GM10248 (cell line): Measurements from ENCODE around the gene SUN5.
"Not testable (repeated sequence)": the region's sequence is repeated elsewhere in the genome, so short reads cannot be mapped to it uniquely, and the experiment has no call there.

ENCODE experiments used
- CTCF ChIA-PET: fragments of 300-600 bp; sonication (Branson Sonifier 250); formaldehyde crosslinking; extraction: SDS; loops from one replicate; lab custom pipeline; 2021; ENCODE audit warnings: antibody characterized with exemption; lab: Yijun Ruan, JAX
- POLR2A ChIA-PET: fragments of 350-650 bp; sonication (Branson Sonifier 250); formaldehyde crosslinking; extraction: SDS; loops from one replicate; lab custom pipeline; 2020; ENCODE audit warnings: antibody characterized with exemption; lab: Yijun Ruan, JAX
- DNase-seq: peaks from one replicate; pipeline ENCODE4 v3.0.0; 2012; ENCODE audit errors: extremely low spot score
- CTCF ChIP-seq: IDR thresholded peaks from 2 replicates; pipeline ENCODE4 v1.5.1; 2012; ENCODE audit warnings: mild to moderate bottlenecking, low read depth; ENCODE audit errors: extremely low read depth, missing control alignments, control extremely low read depth

SUN5 gene

GRCh38 chr20:33004141-33004751 is at the start of gene SUN5:
TSS of gene SUN5 (minus strand) at chr20:33004433. CDS start at chr20:33004340, 93 bp downstream.
- DNase-seq = no peak
- TF ChIP-seq CTCF = no peak
- POLR2A ChIA-PET = no interaction called here
- CTCF ChIA-PET = interaction anchor here (0.8 to 2.7 kb wide), 7 partner anchors 9 to 214 kb away, joined by 3 to 7 read pairs (median 3); no protein-coding TSS in a partner anchor

- CTCF ChIA-PET = no interaction called here
- no peak for DNase-seq
- no peak for TF ChIP-seq CTCF
- POLR2A ChIA-PET = no interaction called here
Measured at GRCh38 chr20:33053291-33054106, 49.3 kb upstream of the SUN5 start, which contains the start of gene BPIFB3. TSS of gene BPIFB3 (plus strand) at chr20:33053903. CDS start at chr20:33055436, 1,533 bp downstream.

- TF ChIP-seq CTCF = no peak
- POLR2A ChIA-PET = no interaction called here
- CTCF ChIA-PET = no interaction called here
- DNase-seq = no peak
Measured at GRCh38 chr20:33051333-33051732, 47.1 kb upstream of the SUN5 start.

GRCh38 chr20:33046412-33046811 is 42.2 kb upstream of the SUN5 start:
- POLR2A ChIA-PET = no interaction called here
- DNase-seq = no peak
- no peak for TF ChIP-seq CTCF
- CTCF ChIA-PET = no interaction called here

- DNase-seq, POLR2A ChIA-PET, CTCF ChIA-PET: not testable (repeated sequence)
Measured at GRCh38 chr20:33045129-33045721, 41.0 kb upstream of the SUN5 start.

GRCh38 chr20:33043731-33044181 is 39.5 kb upstream of the SUN5 start:
- CTCF ChIA-PET = no interaction called here
- POLR2A ChIA-PET = no interaction called here
- no peak for TF ChIP-seq CTCF
- DNase-seq = no peak
